Fibroblast of the aortic adventitia (primary cell): Measurements from ENCODE around the gene TRAF3IP1. TPM values are rescaled to one million over a fixed set of nuclear protein-coding genes. Genes with fewer than 3 reads are reported as not detected.

Experiments used
- DNase-seq: peaks from one replicate; pipeline ENCODE4 v3.0.0-alpha.2; 2010; ENCODE audit warnings: low read depth
- H3K4me3 ChIP-seq: 2 replicates; pipeline ENCODE4 v1.5.1; 2011; ENCODE audit warnings: low read depth, mild to moderate bottlenecking, control low read depth, low read length, moderate library complexity
- total RNA-seq: library from RNA; depleted of rRNA; stranded (reverse); fragments of >200 nt; gene quantifications from 2 replicates; pipeline ENCODE4 v1.2.3, GENCODE V29; 2012; ENCODE audit warnings: low replicate concordance
- TF ChIP-seq, protein P1 (sequence below): IDR thresholded peaks from 2 replicates; pipeline ENCODE4 v1.5.1; 2011; ENCODE audit warnings: mild to moderate bottlenecking, low read length, control low read depth, inconsistent platforms; ENCODE audit not compliant: insufficient read depth

The TRAF3IP1 gene
- total RNA-seq, 1 donor, result 8.4 TPM

DNA sequence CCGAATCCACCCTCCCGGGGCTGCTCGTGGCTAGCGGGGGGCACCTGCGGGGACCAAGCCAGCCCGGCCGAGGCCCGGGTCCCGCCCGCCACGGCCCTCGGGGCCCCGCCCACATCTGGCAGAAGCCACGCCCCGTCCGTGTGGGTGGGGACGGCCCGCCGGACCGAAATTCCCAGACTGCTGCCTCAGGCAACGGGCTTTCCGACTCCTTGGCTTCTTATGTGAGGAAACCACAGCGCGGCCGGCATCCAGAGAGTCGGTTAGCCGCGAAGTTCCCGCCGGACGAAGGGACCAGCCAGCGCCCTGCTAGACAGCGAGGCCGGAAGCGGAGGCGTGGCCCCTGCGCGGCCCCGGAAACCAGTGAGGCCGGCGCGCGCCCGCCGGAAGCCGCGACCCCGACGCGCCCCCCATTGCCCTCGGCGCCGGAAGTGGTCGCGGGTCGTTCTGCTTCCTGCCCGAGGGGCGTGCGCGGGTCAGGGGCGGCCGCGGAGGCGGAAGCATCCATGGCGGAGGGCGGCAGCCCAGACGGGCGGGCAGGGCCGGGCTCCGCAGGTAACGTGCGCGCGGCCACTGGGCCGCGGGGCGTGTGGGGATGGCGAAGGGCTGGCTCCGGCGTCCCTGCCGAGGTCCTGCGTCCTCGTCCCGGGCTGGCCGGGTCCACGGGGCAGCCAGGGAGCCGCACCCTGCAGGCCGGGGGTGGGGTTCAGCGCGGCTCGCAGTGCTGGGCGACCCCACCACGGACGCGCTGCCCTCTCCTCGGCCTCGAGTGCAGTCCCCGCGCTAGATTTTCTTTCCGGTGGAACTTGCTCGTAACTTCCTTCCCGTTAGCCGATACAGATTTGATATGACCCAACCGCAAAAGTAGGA, 106.5 kb downstream of the TRAF3IP1 start, which contains the start of gene ASB1:
TSS of gene ASB1 (plus strand) at position 360 of the 867 bp plus-strand sequence. CDS start at position 504, 144 bp downstream.
- TF ChIP-seq, protein P1, sequence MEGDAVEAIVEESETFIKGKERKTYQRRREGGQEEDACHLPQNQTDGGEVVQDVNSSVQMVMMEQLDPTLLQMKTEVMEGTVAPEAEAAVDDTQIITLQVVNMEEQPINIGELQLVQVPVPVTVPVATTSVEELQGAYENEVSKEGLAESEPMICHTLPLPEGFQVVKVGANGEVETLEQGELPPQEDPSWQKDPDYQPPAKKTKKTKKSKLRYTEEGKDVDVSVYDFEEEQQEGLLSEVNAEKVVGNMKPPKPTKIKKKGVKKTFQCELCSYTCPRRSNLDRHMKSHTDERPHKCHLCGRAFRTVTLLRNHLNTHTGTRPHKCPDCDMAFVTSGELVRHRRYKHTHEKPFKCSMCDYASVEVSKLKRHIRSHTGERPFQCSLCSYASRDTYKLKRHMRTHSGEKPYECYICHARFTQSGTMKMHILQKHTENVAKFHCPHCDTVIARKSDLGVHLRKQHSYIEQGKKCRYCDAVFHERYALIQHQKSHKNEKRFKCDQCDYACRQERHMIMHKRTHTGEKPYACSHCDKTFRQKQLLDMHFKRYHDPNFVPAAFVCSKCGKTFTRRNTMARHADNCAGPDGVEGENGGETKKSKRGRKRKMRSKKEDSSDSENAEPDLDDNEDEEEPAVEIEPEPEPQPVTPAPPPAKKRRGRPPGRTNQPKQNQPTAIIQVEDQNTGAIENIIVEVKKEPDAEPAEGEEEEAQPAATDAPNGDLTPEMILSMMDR, result no peak
- peak within 1 kb of the TSS; percentile 94 for H3K4me3 ChIP-seq
- DNase-seq, result peak; percentile 89

DNA sequence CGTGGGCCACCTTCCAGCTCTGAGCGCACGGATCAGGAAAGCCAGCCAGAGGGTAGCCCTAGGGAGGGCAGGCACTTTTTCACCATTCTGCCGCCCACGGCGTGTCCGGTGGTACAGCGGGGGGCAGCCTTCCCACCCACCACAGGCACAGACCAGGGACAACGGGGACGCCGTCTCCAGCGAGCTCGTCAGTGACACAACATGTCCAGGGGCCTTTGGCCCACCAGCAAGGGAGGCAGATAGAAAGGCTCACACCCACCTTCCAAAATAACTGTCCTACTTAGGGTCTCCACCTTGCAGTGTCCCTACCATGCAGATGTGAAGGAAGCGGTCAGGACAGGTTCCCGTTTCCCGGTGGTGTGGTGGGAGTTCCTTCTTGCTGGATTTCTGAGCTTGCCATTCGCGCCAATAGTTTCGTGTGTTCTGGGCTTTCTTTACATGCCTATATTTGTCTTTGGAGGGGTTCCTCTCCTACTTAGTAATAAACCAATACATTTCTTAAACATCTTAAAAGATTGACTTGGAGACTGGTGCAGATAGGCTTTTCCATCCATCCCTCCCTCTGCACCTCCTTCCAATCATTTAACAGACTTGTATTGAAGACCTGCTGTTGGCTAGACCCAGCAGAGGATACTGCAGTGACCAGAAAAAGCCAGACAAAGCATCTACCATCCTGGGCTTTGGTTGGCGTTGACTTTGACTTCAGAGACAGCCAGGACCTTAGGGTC, 107.3 kb downstream of the TRAF3IP1 start:
- DNase-seq, result peak; percentile 79
- TF ChIP-seq, protein P1, result no peak
- peak overlapping the region; percentile 94 for H3K4me3 ChIP-seq

DNA sequence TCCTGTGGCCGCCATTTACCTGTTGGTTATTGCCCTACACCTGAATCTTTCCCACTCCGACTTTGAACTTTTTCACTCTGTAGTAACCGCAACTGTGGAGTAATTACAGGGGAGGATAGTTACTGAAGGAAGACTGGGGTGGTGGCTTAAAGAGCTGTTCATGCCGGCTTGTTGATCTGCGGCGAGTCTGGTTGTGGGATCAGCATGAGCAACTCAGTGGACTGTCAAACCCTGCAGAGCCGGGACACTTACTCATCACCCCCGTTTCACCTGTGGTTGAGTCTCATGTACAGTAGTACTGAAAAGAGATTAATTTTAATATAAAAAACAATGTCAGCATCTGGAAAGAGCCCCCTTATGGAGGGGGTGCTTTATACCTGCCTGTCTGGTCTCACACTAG, 108.5 kb downstream of the TRAF3IP1 start:
- TF ChIP-seq, protein P1, result no peak
- no peak for DNase-seq
- H3K4me3 ChIP-seq, result peak overlapping the region; percentile 94

DNA sequence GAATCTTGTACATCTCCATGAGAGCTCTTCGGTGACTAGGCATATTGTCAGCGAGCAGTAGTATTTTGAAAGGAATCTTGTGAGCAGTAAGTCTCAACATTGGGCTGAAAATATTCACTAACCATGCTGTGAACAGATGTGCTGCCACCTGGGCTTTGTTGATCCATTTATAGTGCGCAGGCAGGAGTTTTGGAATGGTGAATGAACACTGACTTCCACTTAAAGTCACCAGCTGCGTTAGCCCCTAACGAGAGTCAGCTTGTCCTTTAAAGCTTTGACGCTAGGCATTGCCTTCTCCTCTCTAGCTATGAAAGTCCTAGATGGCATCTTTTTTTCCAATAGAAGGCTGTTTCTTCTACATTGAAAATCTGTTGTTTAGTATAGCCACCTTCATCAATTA, 110.5 kb downstream of the TRAF3IP1 start:
- TF ChIP-seq, protein P1, result no peak
- H3K4me3 ChIP-seq, result no peak overlapping the region
- DNase-seq, result no peak

DNA sequence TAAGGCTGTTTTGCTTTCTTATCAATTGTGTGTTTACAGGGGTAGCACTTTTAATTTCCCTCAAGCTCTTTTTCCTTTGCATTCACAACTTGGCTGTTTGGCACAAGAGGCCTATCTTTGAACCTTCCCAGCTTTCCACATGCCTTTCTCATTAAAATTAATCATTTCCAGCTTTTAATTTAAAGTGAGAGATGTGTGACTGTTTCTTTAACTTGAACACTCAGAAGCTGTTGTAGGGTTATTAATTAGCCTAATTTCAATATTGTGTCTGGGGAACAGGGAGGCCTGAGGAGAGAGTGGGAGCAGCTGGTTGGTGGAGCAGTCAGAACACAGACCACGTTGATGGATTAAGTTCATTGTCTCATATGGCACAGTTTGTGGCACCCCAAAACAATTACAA, 111.1 kb downstream of the TRAF3IP1 start:
- no peak for DNase-seq
- no peak overlapping the region for H3K4me3 ChIP-seq
- TF ChIP-seq, protein P1, result no peak

DNA sequence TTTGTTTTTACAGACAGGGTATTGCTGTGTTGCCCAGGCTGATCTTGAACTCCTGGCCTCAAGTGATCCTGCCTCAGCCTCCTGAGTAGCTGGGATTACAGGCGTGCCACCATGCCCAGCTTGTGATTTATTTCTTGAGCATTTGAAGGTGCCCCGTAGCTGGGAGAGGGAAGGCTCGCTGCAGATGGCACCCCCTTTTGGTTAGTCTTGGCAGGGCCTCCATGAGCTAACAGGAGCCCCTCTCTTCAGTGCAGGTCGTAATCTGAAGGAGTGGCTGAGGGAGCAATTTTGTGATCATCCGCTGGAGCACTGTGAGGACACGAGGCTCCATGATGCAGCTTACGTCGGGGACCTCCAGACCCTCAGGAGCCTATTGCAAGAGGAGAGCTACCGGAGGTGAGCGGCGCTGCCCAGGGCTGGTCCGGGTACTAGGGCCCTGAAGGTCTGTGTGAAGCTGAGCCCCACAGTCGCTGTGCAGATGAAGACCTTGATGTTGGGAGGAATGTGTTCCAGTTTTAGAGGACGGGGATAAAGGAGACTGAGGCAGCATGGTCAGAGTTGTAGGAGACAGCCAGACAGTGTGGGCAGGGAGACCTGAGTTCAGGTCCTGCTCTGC, 113.1 kb downstream of the TRAF3IP1 start:
- TF ChIP-seq, protein P1, result no peak

More for the DNA sequence above, 113.1 kb downstream of the TRAF3IP1 start:
- DNase-seq, result no peak
- H3K4me3 ChIP-seq, result no peak overlapping the region
